GM18951 (cell line): ENCODE data around the gene DNER.

Experiments used
- POLR2A ChIP-seq: IDR thresholded peaks from 4 replicates; pipeline ENCODE4 v1.6.1; 2011; ENCODE audit warnings: mild to moderate bottlenecking; ENCODE audit not compliant: insufficient read length, insufficient read depth; ENCODE audit errors: extremely low read depth
- in situ Hi-C: fragments of 300-500 bp; cut with MboI; formaldehyde crosslinking; loops from one replicate; pipeline ENCODE4 v1.12.0; 2022; ENCODE audit warnings: low sequenced_read_pairs, mixed read lengths, inconsistent platforms; ENCODE audit not compliant: unreplicated experiment

DNER gene

GRCh38 chr2:229572507-229573271 lies 141.7 kb downstream of the DNER start:
- in situ Hi-C loops, result no loop called here
- TF ChIP-seq POLR2A, result no peak

GRCh38 chr2:229571243-229571642 lies 143.1 kb downstream of the DNER start:
- in situ Hi-C loops, result no loop called here

GRCh38 chr2:229566370-229566769 lies 148.0 kb downstream of the DNER start:
- TF ChIP-seq POLR2A, result no peak
- in situ Hi-C loops, result no loop called here

More at GRCh38 chr2:229571243-229571642, 143.1 kb downstream of the DNER start:
- no peak for TF ChIP-seq POLR2A

- in situ Hi-C loops, result no loop called here
- no peak for TF ChIP-seq POLR2A
These were observed 150.0 kb downstream of the DNER start for GRCh38 chr2:229564300-229564907.

- in situ Hi-C loops, result no loop called here
- TF ChIP-seq POLR2A, result no peak
These were observed 151.0 kb downstream of the DNER start for GRCh38 chr2:229563388-229563787.

GRCh38 chr2:229562472-229563127 lies 151.8 kb downstream of the DNER start:
- no peak for TF ChIP-seq POLR2A
- in situ Hi-C loops, result no loop called here

GRCh38 chr2:229559986-229560385 lies 154.4 kb downstream of the DNER start:
- TF ChIP-seq POLR2A, result no peak
- in situ Hi-C loops, result no loop called here

GRCh38 chr2:229553091-229553490 lies 161.3 kb downstream of the DNER start:
- in situ Hi-C loops, result no loop called here
- no peak for TF ChIP-seq POLR2A

GRCh38 chr2:229543176-229543873 lies 171.0 kb downstream of the DNER start:
- TF ChIP-seq POLR2A, result no peak

GRCh38 chr2:229539628-229540027 lies 174.7 kb downstream of the DNER start:
- in situ Hi-C loops, result no loop called here

More at GRCh38 chr2:229543176-229543873, 171.0 kb downstream of the DNER start:
- in situ Hi-C loops, result no loop called here

GRCh38 chr2:229531594-229531993 lies 182.8 kb downstream of the DNER start:
- TF ChIP-seq POLR2A, result no peak
- in situ Hi-C loops, result no loop called here

More at GRCh38 chr2:229539628-229540027, 174.7 kb downstream of the DNER start:
- no peak for TF ChIP-seq POLR2A

- in situ Hi-C loops, result no loop called here
- no peak for TF ChIP-seq POLR2A
These were observed 183.9 kb downstream of the DNER start for GRCh38 chr2:229530434-229530833.

GRCh38 chr2:229528846-229529245 lies 185.5 kb downstream of the DNER start:
- no peak for TF ChIP-seq POLR2A
- in situ Hi-C loops, result no loop called here
